H9 (cell line): ENCODE results near the gene EPN3. TPM values are rescaled to one million over a fixed set of nuclear protein-coding genes. Genes with fewer than 3 reads are reported as not detected.
A peak's percentile ranks its signal among the peaks of the same experiment; 100 is the strongest.

Source experiments
- DNase-seq: peaks from one replicate; pipeline ENCODE4 v3.0.0-alpha.2; 2017
- H2AFZ ChIP-seq: one replicate; pipeline ENCODE4 v1.6.1; 2013; ENCODE audit warnings: mild to moderate bottlenecking, low read length, control low read depth, moderate library complexity
- H2AK5ac ChIP-seq: 2 replicates; pipeline ENCODE4 v1.6.1; 2013; ENCODE audit warnings: low read length, control low read depth, mixed read lengths; ENCODE audit not compliant: insufficient read length
- H2BK120ac ChIP-seq: one replicate; pipeline ENCODE4 v1.6.1; 2013; ENCODE audit warnings: low read depth, mild to moderate bottlenecking, low read length, control low read depth, inconsistent platforms; ENCODE audit not compliant: poor library complexity, severe bottlenecking
- H2BK12ac ChIP-seq: 2 replicates; pipeline ENCODE4 v1.6.1; 2013; ENCODE audit warnings: low read length, control low read depth, mixed read lengths, low read depth; ENCODE audit not compliant: insufficient read length
- H2BK15ac ChIP-seq: 2 replicates; pipeline ENCODE4 v1.6.1; 2013; ENCODE audit warnings: low read depth, low read length, control low read depth
- H2BK20ac ChIP-seq: one replicate; pipeline ENCODE4 v1.6.1; 2013; ENCODE audit warnings: low read depth, mild to moderate bottlenecking, low read length, control low read depth, inconsistent platforms; ENCODE audit not compliant: poor library complexity, severe bottlenecking
- H2BK5ac ChIP-seq: 2 replicates; pipeline ENCODE4 v1.6.1; 2013; ENCODE audit warnings: low read length, control low read depth, mixed read lengths; ENCODE audit not compliant: insufficient read length
- H3K14ac ChIP-seq: 2 replicates; pipeline ENCODE4 v1.6.1; 2013; ENCODE audit warnings: low read length, control low read depth; ENCODE audit not compliant: insufficient read depth
- H3K18ac ChIP-seq: 2 replicates; pipeline ENCODE4 v1.6.1; 2013; ENCODE audit warnings: low read depth, mild to moderate bottlenecking, mixed read lengths, low read length, control low read depth; ENCODE audit not compliant: insufficient read length
- H3K23ac ChIP-seq: 2 replicates; pipeline ENCODE4 v1.6.1; 2013; ENCODE audit warnings: low read length, control low read depth, mixed read lengths, low read depth; ENCODE audit not compliant: insufficient read length
- H3K23me2 ChIP-seq: 2 replicates; pipeline ENCODE4 v1.6.1; 2013; ENCODE audit warnings: low read depth, mild to moderate bottlenecking, mixed read lengths, low read length, control low read depth; ENCODE audit not compliant: insufficient read length, poor library complexity, severe bottlenecking
- H3K27ac ChIP-seq: 2 replicates; pipeline ENCODE4 v1.5.1; 2013; ENCODE audit warnings: low read length, control low read depth, mixed read lengths, low read depth; ENCODE audit not compliant: insufficient read length
- H3K27me3 ChIP-seq: 2 replicates; pipeline ENCODE4 v1.6.1; 2013; ENCODE audit warnings: low read length, control low read depth, inconsistent platforms; ENCODE audit not compliant: insufficient read depth
- H3K4ac ChIP-seq: 2 replicates; pipeline ENCODE4 v1.6.1; 2013; ENCODE audit warnings: low read depth, mild to moderate bottlenecking, control low read depth, inconsistent platforms, low read length, moderate library complexity
- H3K4me1 ChIP-seq: 2 replicates; pipeline ENCODE4 v1.6.1; 2013; ENCODE audit warnings: low read length, control low read depth, inconsistent platforms; ENCODE audit not compliant: insufficient read depth
- H3K4me2 ChIP-seq: 2 replicates; pipeline ENCODE4 v1.6.1; 2013; ENCODE audit warnings: low read length, control low read depth, mixed read lengths; ENCODE audit not compliant: insufficient read length, insufficient read depth
- H3K56ac ChIP-seq: 2 replicates; pipeline ENCODE4 v1.6.1; 2013; ENCODE audit warnings: low read depth, mild to moderate bottlenecking, mixed read lengths, low read length, control low read depth; ENCODE audit not compliant: insufficient read length
- H3K79me1 ChIP-seq: 2 replicates; pipeline ENCODE4 v1.6.1; 2013; ENCODE audit warnings: low read depth, mild to moderate bottlenecking, moderate library complexity, low read length, control low read depth, inconsistent platforms; ENCODE audit not compliant: insufficient read depth, poor library complexity, severe bottlenecking
- H3K79me2 ChIP-seq: 2 replicates; pipeline ENCODE4 v1.6.1; 2013; ENCODE audit warnings: low read length, control low read depth, inconsistent platforms; ENCODE audit not compliant: insufficient read depth
- H3K9ac ChIP-seq: 2 replicates; pipeline ENCODE4 v1.6.1; 2013; ENCODE audit warnings: low read length, control low read depth, mixed read lengths; ENCODE audit not compliant: insufficient read length; ENCODE audit errors: extremely low read depth
- H3K9me3 ChIP-seq: one replicate; pipeline ENCODE4 v1.6.1; 2013; ENCODE audit warnings: low read depth, low read length, inconsistent platforms; ENCODE audit not compliant: control insufficient read depth
- H3T11ph ChIP-seq: one replicate; pipeline ENCODE4 v1.6.1; 2013; ENCODE audit warnings: mild to moderate bottlenecking, low read length, control low read depth, inconsistent platforms
- H4K20me1 ChIP-seq: one replicate; pipeline ENCODE4 v1.6.1; 2013; ENCODE audit not compliant: control insufficient read depth, insufficient read length, insufficient read depth
- H4K5ac ChIP-seq: 2 replicates; pipeline ENCODE4 v1.6.1; 2013; ENCODE audit warnings: low read depth, mild to moderate bottlenecking, mixed read lengths, low read length, control low read depth; ENCODE audit not compliant: insufficient read length
- H4K8ac ChIP-seq: replicated peaks from 2 replicates; pipeline ENCODE4 v1.6.1; 2013; ENCODE audit warnings: low read length, control low read depth, mixed read lengths, low read depth; ENCODE audit not compliant: insufficient read length
- H4K91ac ChIP-seq: 2 replicates; pipeline ENCODE4 v1.6.1; 2013; ENCODE audit warnings: low read depth, mild to moderate bottlenecking, moderate library complexity, mixed read lengths, low read length, control low read depth; ENCODE audit not compliant: insufficient read length
- H3K27ac Mint-ChIP-seq, 3 experiments: 2 replicates in 2 of 3; 3 replicates in 1 of 3; pipeline ENCODE4 v1.8.0; 2020 to 2021; ENCODE audit warnings: mixed read lengths in 3 of 3, mild to moderate bottlenecking in 1 of 3, moderate library complexity in 1 of 3
- H3K27me3 Mint-ChIP-seq: 2 replicates; pipeline ENCODE4 v1.8.0; 2021; ENCODE audit warnings: low read depth, mild to moderate bottlenecking, moderate library complexity, mixed read lengths
- H3K36me3 Mint-ChIP-seq, 3 experiments: 2 replicates in 2 of 3; 3 replicates in 1 of 3; pipeline ENCODE4 v1.8.0; 2020 to 2021; ENCODE audit warnings: low read depth in 3 of 3, mixed read lengths in 3 of 3; ENCODE audit not compliant: insufficient read depth in 1 of 3
- H3K4me1 Mint-ChIP-seq, 2 experiments: 2 replicates each; pipeline ENCODE4 v1.8.0; 2020; ENCODE audit warnings: mixed read lengths in 2 of 2
- H3K4me3 Mint-ChIP-seq, 2 experiments: 2 replicates in 1 of 2; 3 replicates in 1 of 2; pipeline ENCODE4 v1.8.0; 2020 to 2021; ENCODE audit warnings: mild to moderate bottlenecking in 2 of 2, mixed read lengths in 2 of 2, moderate library complexity in 1 of 2
- H3K9me3 Mint-ChIP-seq, 2 experiments: 2 replicates in 1 of 2; 3 replicates in 1 of 2; pipeline ENCODE4 v1.8.0; 2020; ENCODE audit warnings: mild to moderate bottlenecking in 2 of 2, mixed read lengths in 2 of 2, moderate library complexity in 1 of 2
- WGBS: extraction: QIAGEN DNeasy Blood & Tissue Kit; methylation state at CpG from one replicate; pipeline ENCODE4 v1.1.7; 2013; ENCODE audit warnings: missing lambda C conversion rate, low lambda C conversion rate, mixed read lengths; ENCODE audit not compliant: insufficient read length; ENCODE audit errors: extremely low coverage; 5-methylcytosine and 5-hydroxymethylcytosine counted together
- total RNA-seq: library from RNA; stranded (reverse); gene quantifications from 2 replicates; pipeline ENCODE4 v1.2.1, GENCODE V29; 2021
- TF ChIP-seq, protein P1 (sequence below): fragments of 200-600 bp; sonication (generic); conservative IDR thresholded peaks from 3 replicates; pipeline ENCODE4 v1.8.0; 2021; ENCODE audit warnings: antibody characterized with exemption, mild to moderate bottlenecking

EPN3 gene
- total RNA-seq, 1 experiment from 2014 or later = 1.9 TPM

DNA sequence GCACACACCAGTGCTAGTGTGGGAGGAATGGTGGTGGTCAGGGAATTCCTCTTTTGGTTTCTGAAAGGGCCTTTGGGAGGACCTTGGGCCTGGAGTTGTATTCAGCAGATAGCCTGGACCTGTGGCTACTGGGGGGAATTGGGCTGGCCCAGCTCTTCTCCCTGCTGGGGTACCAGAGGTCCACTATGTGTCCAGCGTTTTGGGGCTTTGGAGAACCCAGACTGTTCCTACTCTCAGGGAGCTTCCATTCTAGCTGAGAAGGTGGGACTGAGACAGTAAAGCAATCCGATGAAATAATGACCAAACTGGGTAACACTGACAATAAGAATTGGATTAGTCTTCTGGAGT, 2.4 kb downstream of the EPN3 start:
- H2AFZ ChIP-seq = no peak overlapping the region
- no CpG with 5 or more reads among the region's 2 CpGs for WGBS
- peaks cover 17% of the 10 kb centered on the region for H3K23me2 ChIP-seq
- no peak overlapping the region for H2BK120ac ChIP-seq
- H3K9ac ChIP-seq = no peak overlapping the region
- no peak overlapping the region for H2AK5ac ChIP-seq
- H3K79me1 ChIP-seq = no peaks in the 10 kb centered on the region
- no peak overlapping the region for H3K18ac ChIP-seq
- peaks cover 3% of the 10 kb centered on the region; the same call in 1 of the 2 replicates for H3K4me1 ChIP-seq
- Mint-ChIP-seq H3K4me3 (peak overlapping the region in 1 of 2 experiments; percentile 60; a peak in 3 of 5 replicates), H3K9me3 (no peaks in the 10 kb centered on the region; a peak in 1 of 5 replicates), H3K27ac (no peak overlapping the region), H3K27me3 (peaks cover 44% of the 10 kb centered on the region), H3K36me3 (peaks cover 0 to 5% (median 0%) of the 10 kb centered on the region in 3 experiments; a peak in 3 of 7 replicates), H3K4me1 (peaks cover 34 to 42% of the 10 kb centered on the region in 2 experiments)
- no peak overlapping the region for H3K27ac ChIP-seq
- TF ChIP-seq, protein P1, sequence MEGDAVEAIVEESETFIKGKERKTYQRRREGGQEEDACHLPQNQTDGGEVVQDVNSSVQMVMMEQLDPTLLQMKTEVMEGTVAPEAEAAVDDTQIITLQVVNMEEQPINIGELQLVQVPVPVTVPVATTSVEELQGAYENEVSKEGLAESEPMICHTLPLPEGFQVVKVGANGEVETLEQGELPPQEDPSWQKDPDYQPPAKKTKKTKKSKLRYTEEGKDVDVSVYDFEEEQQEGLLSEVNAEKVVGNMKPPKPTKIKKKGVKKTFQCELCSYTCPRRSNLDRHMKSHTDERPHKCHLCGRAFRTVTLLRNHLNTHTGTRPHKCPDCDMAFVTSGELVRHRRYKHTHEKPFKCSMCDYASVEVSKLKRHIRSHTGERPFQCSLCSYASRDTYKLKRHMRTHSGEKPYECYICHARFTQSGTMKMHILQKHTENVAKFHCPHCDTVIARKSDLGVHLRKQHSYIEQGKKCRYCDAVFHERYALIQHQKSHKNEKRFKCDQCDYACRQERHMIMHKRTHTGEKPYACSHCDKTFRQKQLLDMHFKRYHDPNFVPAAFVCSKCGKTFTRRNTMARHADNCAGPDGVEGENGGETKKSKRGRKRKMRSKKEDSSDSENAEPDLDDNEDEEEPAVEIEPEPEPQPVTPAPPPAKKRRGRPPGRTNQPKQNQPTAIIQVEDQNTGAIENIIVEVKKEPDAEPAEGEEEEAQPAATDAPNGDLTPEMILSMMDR = no peak
- no peaks in the 10 kb centered on the region; the same call in 1 of the 2 replicates for H3K27me3 ChIP-seq
- no peak overlapping the region for H4K91ac ChIP-seq
- H4K5ac ChIP-seq = no peak overlapping the region
- no peak overlapping the region for H4K8ac ChIP-seq
- no peak overlapping the region for H3K56ac ChIP-seq
- H3K23ac ChIP-seq = no peak overlapping the region
- no peak overlapping the region for H3K14ac ChIP-seq
- H3K9me3 ChIP-seq = no peaks in the 10 kb centered on the region
- H3K79me2 ChIP-seq = no peaks in the 10 kb centered on the region
- no peaks in the 10 kb centered on the region for H4K20me1 ChIP-seq
- no peak overlapping the region for H2BK5ac ChIP-seq
- H3K4me2 ChIP-seq = no peak overlapping the region
- no peak overlapping the region for H2BK15ac ChIP-seq
- H2BK12ac ChIP-seq = no peak overlapping the region
- no peak overlapping the region for H3K4ac ChIP-seq
- H2BK20ac ChIP-seq = no peak overlapping the region
- no peak overlapping the region for H3T11ph ChIP-seq
- DNase-seq = no peak
